Measurements from ENCODE around the gene CDHR2.
A peak's percentile ranks its signal among the peaks of the same experiment; 100 is the strongest.

The CDHR2 gene

GRCh38 chr5:176611435-176611834, 62.3 kb downstream of the CDHR2 start:
- intact Hi-C loops (cut with DNase I): no loop called here
- DNase-seq: peak in 5 of 10 donors; percentile 51 to 88 (median 58)

DNA sequence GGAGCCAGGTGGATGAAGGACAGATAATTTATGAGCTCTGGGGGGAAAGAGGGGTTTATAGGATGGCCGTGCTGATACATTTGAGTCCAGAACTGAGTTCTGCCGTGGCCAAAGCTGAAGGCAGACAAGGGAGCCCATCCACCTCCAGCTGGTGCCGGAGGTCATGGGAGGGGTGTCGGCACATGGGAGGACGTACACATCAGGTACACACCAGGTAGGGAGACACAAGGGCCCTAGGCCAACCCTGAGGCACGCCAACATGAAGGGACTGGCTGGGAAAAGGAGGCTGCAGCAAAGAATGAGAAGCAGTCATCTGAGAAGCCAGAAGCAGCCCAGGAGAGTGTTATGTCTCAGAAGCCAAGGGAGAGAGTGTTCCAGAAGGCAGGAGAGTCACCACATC, 62.9 kb downstream of the CDHR2 start:
- intact Hi-C loops (cut with DNase I): no loop called here
- peak in 1 of 10 donors; percentile 66 for DNase-seq

DNA sequence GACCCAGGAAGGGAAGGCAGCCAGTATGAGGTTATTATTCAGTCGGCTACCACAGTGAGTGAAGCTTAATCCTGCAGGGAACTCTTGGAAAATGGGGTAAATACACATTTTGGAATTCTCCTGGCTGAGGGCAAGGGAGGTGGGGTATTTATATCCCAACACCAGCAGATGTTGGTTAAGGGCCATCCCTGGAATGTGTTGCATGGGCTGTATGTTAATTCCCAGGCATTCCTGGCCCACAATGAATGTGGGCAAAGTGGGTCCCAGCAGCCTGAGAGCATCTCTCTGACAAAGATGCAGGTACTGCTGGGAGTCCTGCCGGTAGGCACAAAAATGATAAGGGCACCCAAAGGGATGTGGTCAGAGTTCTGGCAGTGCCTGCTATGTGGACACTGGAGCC, 63.7 kb downstream of the CDHR2 start:
- DNase-seq: peak in 1 of 10 donors; percentile 46
- intact Hi-C loops (cut with DNase I): no loop called here

- DNase-seq: peak in 1 of 10 donors; percentile 85
- intact Hi-C loops (cut with DNase I): no loop called here
These were observed 65.8 kb downstream of the CDHR2 start for GRCh38 chr5:176614805-176615478.

DNA sequence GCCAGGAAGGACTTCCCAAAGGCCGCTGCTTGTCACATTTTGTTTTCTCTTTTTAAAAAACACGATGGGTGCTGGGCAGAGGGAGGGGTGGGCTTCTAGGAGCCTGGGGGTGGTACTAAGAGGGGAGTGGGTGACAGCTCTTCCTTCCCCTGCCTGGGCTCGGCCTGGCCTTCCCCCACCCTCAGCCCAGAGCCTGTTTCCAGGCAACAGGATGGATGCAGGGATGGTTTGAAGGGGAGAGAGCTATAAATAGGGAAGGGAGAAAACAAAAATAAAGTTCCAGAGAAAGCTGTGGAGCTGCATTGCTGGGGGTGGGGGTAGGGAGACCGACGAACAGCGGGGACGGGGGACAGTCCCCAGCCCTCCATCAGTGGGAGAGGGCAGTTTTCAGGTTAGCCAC, 67.4 kb downstream of the CDHR2 start:
- intact Hi-C loops (cut with DNase I): no loop called here
- peak in 1 of 10 donors; percentile 82 for DNase-seq

GRCh38 chr5:176618783-176619182, 69.6 kb downstream of the CDHR2 start:
- DNase-seq: peak in 1 of 10 donors; percentile 25
- intact Hi-C loops (cut with DNase I): no loop called here

DNA sequence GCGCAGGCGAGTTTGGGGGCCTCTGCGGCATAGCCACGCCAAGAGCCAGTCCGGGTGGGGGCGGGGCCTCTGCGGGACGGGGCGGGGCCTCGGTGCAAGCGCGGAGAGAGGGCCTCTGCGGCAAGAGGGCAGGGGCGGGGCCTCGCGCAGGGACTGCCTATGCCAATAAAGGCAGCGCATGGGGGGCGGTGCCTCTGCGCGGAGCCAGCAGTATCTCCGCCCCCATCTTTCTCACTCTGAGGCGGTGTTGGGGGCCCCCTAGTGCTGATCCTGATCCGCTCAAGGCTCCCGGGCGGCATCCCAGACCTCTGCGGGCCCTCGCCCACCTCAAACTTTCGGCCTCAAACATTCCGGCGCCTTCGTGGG, 70.0 kb downstream of the CDHR2 start:
- peak; percentile 69 to 99 (median 91) for DNase-seq
- intact Hi-C loops (cut with DNase I): no loop called here

GRCh38 chr5:176619569-176620332, 70.6 kb downstream of the CDHR2 start:
- intact Hi-C loops (cut with DNase I): no loop called here
- peak in 1 of 10 donors; percentile 85 for DNase-seq

GRCh38 chr5:176620333-176620981, 71.3 kb downstream of the CDHR2 start:
- DNase-seq: peak in 1 of 10 donors; percentile 83
- intact Hi-C loops (cut with DNase I): no loop called here

DNA sequence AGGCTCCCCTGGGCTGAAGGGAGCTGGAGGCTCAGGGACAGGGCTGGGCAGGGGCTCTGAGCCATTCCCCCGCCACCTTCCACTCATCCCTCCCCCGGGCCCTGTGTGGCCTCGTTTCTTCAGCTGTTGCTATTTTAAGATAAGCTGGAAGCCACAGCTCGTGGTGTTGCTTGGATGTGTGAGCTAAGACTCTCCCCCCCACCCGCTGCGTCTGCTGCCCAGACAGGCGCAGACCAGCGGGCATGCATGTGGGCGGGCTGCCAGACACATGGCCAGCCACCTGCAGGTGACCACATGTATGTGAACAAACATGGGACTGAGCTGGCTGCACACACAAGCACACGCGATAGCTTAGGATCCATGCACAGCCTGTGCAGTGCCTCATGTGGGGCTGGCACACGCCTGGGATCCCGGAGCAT, 72.5 kb downstream of the CDHR2 start:
- DNase-seq: peak in 8 of 10 donors; percentile 55 to 95 (median 73)
- intact Hi-C loops (cut with DNase I): no loop called here

GRCh38 chr5:176624142-176624541, 75.0 kb downstream of the CDHR2 start:
- intact Hi-C loops (cut with DNase I): no loop called here
- peak in 1 of 10 donors; percentile 46 for DNase-seq

GRCh38 chr5:176624938-176625337, 75.8 kb downstream of the CDHR2 start:
- intact Hi-C loops (cut with DNase I): no loop called here
- peak in 1 of 10 donors; percentile 76 for DNase-seq

DNA sequence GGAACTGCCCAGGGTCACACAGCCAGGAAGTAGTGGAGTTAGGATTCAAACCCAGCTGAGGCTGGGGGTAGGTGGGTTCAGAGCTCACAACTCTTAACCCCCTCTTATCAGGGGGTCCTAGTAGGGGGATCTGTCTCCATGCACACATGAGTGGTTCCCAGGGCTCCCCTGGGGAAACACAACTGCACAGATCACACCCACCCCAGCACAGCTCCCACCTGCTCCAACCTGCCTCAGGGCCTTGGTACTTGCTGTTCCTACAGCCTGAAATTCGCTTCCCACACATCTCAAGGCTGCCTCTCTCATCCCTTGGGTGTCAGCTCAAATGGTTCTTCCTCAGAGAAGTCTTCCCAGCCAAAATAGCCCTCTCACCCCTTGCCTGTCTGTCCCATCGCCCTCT, 76.4 kb downstream of the CDHR2 start:
- peak in 1 of 10 donors; percentile 50 for DNase-seq
- intact Hi-C loops (cut with DNase I): no loop called here

GRCh38 chr5:176625966-176626875, 77.1 kb downstream of the CDHR2 start:
- intact Hi-C loops (cut with DNase I): no loop called here
- DNase-seq: peak in 1 of 10 donors; percentile 77

- peak in 1 of 10 donors; percentile 73 for DNase-seq
- intact Hi-C loops (cut with DNase I): no loop called here
These were observed 77.7 kb downstream of the CDHR2 start for GRCh38 chr5:176626876-176627236.

DNA sequence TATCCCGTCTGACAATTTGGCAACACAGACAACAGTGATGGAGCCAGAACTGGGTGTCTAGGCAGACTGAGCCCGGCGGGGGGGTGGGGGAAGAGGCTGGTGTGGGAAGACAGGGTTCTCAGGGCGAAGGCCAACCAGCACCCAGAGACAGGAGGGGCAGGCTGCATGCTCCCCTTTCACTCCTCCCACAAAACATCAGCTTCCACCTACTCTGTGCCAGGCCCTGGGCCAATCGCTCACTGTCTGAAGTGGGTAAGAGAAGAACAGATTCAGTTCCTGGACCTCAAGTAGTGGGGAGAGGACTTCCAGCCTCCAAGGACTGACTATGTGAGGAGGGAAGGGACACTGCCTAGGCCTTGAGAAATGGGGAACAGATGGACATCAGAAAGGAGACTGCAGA, 78.4 kb downstream of the CDHR2 start:
- peak in 1 of 10 donors; percentile 88 for DNase-seq
- intact Hi-C loops (cut with DNase I): no loop called here

DNA sequence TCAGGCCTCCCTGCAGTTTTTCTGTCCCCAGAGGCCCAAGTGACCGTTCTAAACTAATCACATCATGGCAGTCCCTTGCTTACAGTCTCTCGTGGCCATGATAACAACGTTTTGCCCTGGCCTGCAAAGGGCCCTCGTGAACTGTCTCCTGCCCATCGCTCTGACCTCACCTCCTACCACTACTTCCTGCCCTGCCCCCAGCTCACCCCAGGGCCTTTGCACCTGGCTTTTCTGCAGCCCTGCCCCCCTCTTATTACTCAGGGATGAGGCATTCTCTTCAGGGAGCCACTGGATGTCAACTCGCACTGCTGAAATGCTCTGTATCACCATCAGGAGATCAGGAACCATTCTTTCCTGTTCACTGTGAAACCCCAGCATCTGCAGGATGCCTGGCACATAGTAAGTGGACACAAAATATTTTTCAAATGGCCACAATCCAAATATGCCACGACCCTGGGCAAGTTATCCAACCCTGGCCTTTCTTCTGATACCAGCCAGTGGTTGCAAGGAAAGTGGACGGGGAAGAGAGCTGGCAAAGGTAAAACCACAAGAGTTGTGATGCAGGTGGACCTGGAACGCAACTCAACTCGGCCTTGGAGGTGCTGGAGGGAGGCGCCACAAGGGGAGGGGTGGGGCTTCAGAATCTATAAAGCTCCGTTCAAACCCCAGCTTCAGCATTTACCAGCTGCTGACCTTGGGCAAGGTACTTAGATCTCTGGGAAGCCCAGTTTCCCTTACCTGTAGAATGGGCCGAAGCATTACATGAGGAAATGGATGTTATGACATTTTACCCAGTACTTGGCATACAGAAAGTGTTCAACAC, 79.5 kb downstream of the CDHR2 start:
- DNase-seq: peak in 1 of 10 donors; percentile 90
- intact Hi-C loops (cut with DNase I): no loop called here

DNA sequence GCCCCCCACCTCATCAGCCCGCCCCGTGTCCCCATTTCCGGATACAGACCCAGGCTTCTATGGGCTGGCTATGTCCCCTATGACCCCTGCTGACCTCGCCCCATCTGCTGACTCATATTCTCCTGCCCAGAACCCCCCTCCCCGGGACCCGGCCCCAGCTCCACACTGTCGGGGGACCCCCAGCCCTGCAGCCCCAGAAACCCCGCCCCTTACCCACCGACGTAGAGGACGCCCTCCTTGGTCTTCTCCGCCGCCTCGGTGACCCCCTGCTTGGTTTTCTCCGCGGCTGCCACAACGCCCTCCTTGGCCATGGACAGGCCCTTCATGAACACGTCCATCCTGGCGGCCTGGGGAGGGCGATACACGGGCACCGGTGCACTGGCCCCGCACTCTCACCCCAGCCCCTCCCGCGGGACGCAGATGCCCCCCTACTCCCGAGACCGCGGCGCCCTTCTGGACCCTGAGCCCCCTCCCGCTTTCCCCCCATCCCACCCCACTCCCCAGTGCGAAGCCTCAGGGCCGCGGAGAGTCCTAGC, 80.2 kb downstream of the CDHR2 start:
- intact Hi-C loops (cut with DNase I): no loop called here

More for the DNA sequence above, 80.2 kb downstream of the CDHR2 start:
- no peak for DNase-seq

All from posterior cingulate gyrus (tissue), 11 donors.